ENCODE data around the gene SSBP4. TPM values are rescaled to one million over a fixed set of nuclear protein-coding genes. Genes with fewer than 3 reads are reported as not detected.

SSBP4 gene
- total RNA-seq, 1 experiment from 2014 or later, result 51.2 TPM

- ChIA-PET CTCF (interaction anchor here (0.8 to 2.2 kb wide), 5 partner anchors 8 to 42 kb away, joined by 3 to 31 read pairs (median 6); partner anchors contain the start of genes GDF15 and SSBP4), POLR2A (interaction anchor here (1.5 kb wide), 1 partner anchor 8 kb away, joined by 6 read pairs; the partner anchor contains the start of gene SSBP4)
- Mint-ChIP-seq H3K27me3 (ENCODE audit: low read depth) (no peaks in the 10 kb centered on the region), H3K4me1 (peaks cover 31% of the 10 kb centered on the region), H3K9me3 (no peaks in the 10 kb centered on the region), H3K4me3 (no peak overlapping the region), H3K36me3 (no peaks in the 10 kb centered on the region), H3K27ac (no peak overlapping the region)
- no peak for TF ChIP-seq GTF2I (CRISPR knock-in tag; conservative IDR thresholded peaks at IDR 0.05)
- no peak for TF ChIP-seq FOXK1 (CRISPR knock-in tag; IDR thresholded peaks at IDR 0.05)
- TF ChIP-seq ZNF423 (CRISPR knock-in tag; IDR thresholded peaks at IDR 0.05), result no peak
- TF ChIP-seq, protein P1, sequence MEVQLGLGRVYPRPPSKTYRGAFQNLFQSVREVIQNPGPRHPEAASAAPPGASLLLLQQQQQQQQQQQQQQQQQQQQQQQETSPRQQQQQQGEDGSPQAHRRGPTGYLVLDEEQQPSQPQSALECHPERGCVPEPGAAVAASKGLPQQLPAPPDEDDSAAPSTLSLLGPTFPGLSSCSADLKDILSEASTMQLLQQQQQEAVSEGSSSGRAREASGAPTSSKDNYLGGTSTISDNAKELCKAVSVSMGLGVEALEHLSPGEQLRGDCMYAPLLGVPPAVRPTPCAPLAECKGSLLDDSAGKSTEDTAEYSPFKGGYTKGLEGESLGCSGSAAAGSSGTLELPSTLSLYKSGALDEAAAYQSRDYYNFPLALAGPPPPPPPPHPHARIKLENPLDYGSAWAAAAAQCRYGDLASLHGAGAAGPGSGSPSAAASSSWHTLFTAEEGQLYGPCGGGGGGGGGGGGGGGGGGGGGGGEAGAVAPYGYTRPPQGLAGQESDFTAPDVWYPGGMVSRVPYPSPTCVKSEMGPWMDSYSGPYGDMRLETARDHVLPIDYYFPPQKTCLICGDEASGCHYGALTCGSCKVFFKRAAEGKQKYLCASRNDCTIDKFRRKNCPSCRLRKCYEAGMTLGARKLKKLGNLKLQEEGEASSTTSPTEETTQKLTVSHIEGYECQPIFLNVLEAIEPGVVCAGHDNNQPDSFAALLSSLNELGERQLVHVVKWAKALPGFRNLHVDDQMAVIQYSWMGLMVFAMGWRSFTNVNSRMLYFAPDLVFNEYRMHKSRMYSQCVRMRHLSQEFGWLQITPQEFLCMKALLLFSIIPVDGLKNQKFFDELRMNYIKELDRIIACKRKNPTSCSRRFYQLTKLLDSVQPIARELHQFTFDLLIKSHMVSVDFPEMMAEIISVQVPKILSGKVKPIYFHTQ (CRISPR knock-in tag; IDR thresholded peaks at IDR 0.05), result no peak
- DNase-seq (ENCODE audit: low spot score) (no peak), ATAC-seq (no peak)
Observed at GRCh38 chr19:18427743-18428113, 8.5 kb downstream of the SSBP4 start.

- H3K27ac Mint-ChIP-seq, result no peak overlapping the region
- ChIA-PET CTCF (interaction anchor here (0.8 to 2.2 kb wide), 5 partner anchors 9 to 42 kb away, joined by 3 to 31 read pairs (median 6); partner anchors contain the start of genes GDF15 and SSBP4), POLR2A (interaction anchor here (0.6 to 1.5 kb wide), 3 partner anchors 9 to 12 kb away, joined by 3 to 6 read pairs (median 3); partner anchors contain the start of gene SSBP4)
- peak overlapping the region; percentile 30; the same call in 1 of the 2 replicates for H3K4me3 Mint-ChIP-seq
- no peaks in the 10 kb centered on the region for H3K27me3 Mint-ChIP-seq (ENCODE audit: low read depth)
- H3K9me3 Mint-ChIP-seq, result no peaks in the 10 kb centered on the region
- no peak for DNase-seq (ENCODE audit: low spot score)
- H3K4me1 Mint-ChIP-seq, result peaks cover 32% of the 10 kb centered on the region
- TF ChIP-seq MYBL2 (CRISPR knock-in tag; IDR thresholded peaks at IDR 0.05), result 0 out of 2 replicates have a peak, but pooled peaks have one; percentile 30
- no peak for TF ChIP-seq GTF2I (CRISPR knock-in tag; conservative IDR thresholded peaks at IDR 0.05)
- peak; percentile 10; the same call in 1 of the 2 replicates for TF ChIP-seq E2F5 (CRISPR knock-in tag; IDR thresholded peaks at IDR 0.05)
- TF ChIP-seq NR2C2 (CRISPR knock-in tag; IDR thresholded peaks at IDR 0.05), result no peak
- no peak; the same call in 1 of the 2 replicates for ATAC-seq
- no peaks in the 10 kb centered on the region for H3K36me3 Mint-ChIP-seq
Observed at GRCh38 chr19:18428173-18428786, 9.1 kb downstream of the SSBP4 start.

GRCh38 chr19:18428787-18429674 is 9.8 kb downstream of the SSBP4 start:
- no peak overlapping the region for H3K27ac Mint-ChIP-seq
- CTCF ChIA-PET, result interaction anchor here (0.6 to 2.2 kb wide), 7 partner anchors 8 to 152 kb away, joined by 3 to 31 read pairs (median 4); partner anchors contain the start of genes GDF15 and SSBP4
- peaks cover 27% of the 10 kb centered on the region for H3K4me1 Mint-ChIP-seq
- H3K9me3 Mint-ChIP-seq, result no peaks in the 10 kb centered on the region
- no peaks in the 10 kb centered on the region for H3K36me3 Mint-ChIP-seq
- ATAC-seq, result peak; percentile 70
- peak; percentile 93 for DNase-seq (ENCODE audit: low spot score)
- no peaks in the 10 kb centered on the region for H3K27me3 Mint-ChIP-seq (ENCODE audit: low read depth)
- peak overlapping the region; percentile 60 for H3K4me3 Mint-ChIP-seq
- POLR2A ChIA-PET, result interaction anchor here (0.6 to 1.5 kb wide), 3 partner anchors 8 to 13 kb away, joined by 3 to 6 read pairs (median 3); partner anchors contain the start of gene SSBP4
- TF ChIP-seq HMGXB4 (CRISPR knock-in tag; IDR thresholded peaks at IDR 0.05), result peak; percentile 76; the same call in 1 of the 2 replicates
- TF ChIP-seq ZNF138 (CRISPR knock-in tag; conservative IDR thresholded peaks at IDR 0.05), result no peak
- TF ChIP-seq, protein P2, sequence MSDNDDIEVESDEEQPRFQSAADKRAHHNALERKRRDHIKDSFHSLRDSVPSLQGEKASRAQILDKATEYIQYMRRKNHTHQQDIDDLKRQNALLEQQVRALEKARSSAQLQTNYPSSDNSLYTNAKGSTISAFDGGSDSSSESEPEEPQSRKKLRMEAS (CRISPR knock-in tag; IDR thresholded peaks at IDR 0.05), result peak; percentile 44
- TF ChIP-seq ZNF423 (CRISPR knock-in tag; IDR thresholded peaks at IDR 0.05), result peak; percentile 47; the same call in 1 of the 2 replicates
- TF ChIP-seq MYBL2 (CRISPR knock-in tag; IDR thresholded peaks at IDR 0.05), result 0 out of 2 replicates have a peak, but pooled peaks have one; percentile 8
- TF ChIP-seq, protein P3, sequence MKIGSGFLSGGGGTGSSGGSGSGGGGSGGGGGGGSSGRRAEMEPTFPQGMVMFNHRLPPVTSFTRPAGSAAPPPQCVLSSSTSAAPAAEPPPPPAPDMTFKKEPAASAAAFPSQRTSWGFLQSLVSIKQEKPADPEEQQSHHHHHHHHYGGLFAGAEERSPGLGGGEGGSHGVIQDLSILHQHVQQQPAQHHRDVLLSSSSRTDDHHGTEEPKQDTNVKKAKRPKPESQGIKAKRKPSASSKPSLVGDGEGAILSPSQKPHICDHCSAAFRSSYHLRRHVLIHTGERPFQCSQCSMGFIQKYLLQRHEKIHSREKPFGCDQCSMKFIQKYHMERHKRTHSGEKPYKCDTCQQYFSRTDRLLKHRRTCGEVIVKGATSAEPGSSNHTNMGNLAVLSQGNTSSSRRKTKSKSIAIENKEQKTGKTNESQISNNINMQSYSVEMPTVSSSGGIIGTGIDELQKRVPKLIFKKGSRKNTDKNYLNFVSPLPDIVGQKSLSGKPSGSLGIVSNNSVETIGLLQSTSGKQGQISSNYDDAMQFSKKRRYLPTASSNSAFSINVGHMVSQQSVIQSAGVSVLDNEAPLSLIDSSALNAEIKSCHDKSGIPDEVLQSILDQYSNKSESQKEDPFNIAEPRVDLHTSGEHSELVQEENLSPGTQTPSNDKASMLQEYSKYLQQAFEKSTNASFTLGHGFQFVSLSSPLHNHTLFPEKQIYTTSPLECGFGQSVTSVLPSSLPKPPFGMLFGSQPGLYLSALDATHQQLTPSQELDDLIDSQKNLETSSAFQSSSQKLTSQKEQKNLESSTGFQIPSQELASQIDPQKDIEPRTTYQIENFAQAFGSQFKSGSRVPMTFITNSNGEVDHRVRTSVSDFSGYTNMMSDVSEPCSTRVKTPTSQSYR (CRISPR knock-in tag; IDR thresholded peaks at IDR 0.05), result 0 out of 2 replicates have a peak, but pooled peaks have one; percentile 26
- 0 out of 2 replicates have a peak, but pooled peaks have one; percentile 24 for TF ChIP-seq E2F1 (CRISPR knock-in tag; IDR thresholded peaks at IDR 0.05)
- 0 out of 2 replicates have a peak, but pooled peaks have one; percentile 59 for TF ChIP-seq CBFB (CRISPR knock-in tag; IDR thresholded peaks at IDR 0.05; ENCODE audit: low read depth)
- TF ChIP-seq SMAD3 (CRISPR knock-in tag; IDR thresholded peaks at IDR 0.05; ENCODE audit: borderline replicate concordance), result no peak
- 0 out of 2 replicates have a peak, but pooled peaks have one; percentile 13 for TF ChIP-seq TEAD1 (CRISPR knock-in tag; IDR thresholded peaks at IDR 0.05)
- no peak; the same call in 1 of the 2 replicates for TF ChIP-seq RELA (CRISPR knock-in tag; IDR thresholded peaks at IDR 0.05; ENCODE audit: borderline replicate concordance)

Data from WTC11 (cell line).